ENCODE measurements around the gene FTSJ1. TPM values are rescaled to one million over a fixed set of nuclear protein-coding genes. Genes with fewer than 3 reads are reported as not detected.

Gene FTSJ1, protein sequence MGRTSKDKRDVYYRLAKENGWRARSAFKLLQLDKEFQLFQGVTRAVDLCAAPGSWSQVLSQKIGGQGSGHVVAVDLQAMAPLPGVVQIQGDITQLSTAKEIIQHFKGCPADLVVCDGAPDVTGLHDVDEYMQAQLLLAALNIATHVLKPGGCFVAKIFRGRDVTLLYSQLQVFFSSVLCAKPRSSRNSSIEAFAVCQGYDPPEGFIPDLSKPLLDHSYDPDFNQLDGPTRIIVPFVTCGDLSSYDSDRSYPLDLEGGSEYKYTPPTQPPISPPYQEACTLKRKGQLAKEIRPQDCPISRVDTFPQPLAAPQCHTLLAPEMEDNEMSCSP
- total RNA-seq = 119 and 132 TPM in 2 replicates

DNA sequence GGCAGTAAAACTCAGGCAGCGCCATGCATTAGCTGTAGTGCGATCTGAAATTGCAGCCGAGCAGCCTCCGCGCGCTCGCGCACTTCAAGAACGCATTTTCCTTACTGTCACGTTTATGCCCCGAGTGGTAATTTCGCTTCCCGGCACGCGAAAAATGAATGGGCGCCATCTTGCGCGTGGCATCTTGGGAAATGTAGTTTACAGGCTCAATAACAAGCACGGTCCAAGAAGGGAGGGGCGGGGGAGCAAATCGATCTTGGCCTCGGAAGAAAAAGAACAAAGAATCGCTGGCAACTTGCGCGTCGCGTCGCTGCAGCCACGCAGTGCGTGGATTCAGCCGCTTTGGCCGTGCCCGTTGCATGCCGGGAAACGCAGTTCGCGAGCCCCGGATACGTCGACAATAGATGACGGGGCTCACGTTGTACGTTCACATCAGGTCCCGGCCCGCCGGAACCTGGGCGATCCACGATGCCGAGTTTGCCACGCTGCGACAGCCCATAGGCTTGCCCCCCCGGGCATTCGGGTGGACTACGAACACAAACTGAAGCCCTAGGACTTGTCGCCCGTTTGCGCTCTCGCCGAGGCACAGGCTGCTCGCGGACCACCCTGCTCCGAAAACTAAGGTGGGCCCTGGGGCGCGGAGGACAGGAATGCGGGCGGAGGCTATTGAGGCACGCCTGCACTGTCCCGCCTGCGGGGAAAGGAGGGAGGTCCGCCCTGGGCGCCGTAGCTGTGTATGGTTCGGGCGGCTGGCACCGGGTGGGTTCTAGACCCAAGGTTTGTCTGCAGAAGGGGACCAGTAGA lies at the start of gene FTSJ1:
Gene FTSJ1 (plus strand): TSS at position 426 of the 804 bp plus-strand sequence. CDS start 1,849 bp downstream, outside the sequence.

GRCh38 chrX:48470110-48470832 lies 5.7 kb upstream of the FTSJ1 start, which contains the start of gene SLC38A5:
Gene SLC38A5, minus strand, starts transcription at chrX:48470260. Its CDS starts 2,336 bp downstream, at chrX:48467924.

DNA sequence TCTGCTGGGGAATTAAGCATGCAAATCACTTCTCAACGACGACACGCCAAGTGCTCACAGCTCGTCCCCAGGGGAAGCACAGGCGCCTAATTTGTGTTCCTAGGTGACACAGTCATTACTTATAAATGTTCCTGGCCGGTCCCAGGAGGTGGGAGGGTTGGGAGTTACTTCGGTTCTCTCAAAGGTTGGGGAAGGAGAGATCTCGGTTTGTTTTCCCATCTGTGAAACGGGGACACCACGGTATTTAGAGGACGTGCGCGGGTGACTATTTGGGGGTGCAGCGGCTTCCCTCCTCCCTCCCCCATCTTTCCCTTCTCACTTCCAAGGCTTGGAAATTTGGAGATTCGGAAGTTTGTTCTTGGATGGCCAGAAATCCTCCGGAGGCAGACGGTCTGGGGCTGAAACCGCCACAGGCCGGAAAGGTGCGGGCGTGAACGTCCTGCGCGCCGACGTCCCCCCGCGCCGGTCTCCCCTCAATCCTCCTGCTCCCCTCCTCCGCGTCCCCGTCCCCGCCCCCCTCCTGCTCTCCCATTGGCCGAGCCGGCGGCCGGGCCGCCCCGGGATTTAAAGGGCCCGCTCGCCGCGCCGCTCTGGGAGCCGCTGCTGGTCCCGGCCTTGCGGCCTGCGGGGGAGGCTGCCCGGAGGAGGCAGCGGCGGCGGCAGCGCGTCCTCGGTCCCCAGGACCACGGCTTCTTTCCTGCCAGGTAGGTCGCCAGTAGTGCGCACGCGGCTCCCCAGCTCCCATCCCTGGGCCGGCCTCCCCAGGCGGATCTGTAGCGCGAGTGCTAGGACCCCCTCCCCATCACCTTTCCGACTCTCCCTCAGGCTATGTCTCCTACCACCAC lies 32.6 kb downstream of the FTSJ1 start, which contains the start of gene PORCN:
Gene PORCN (plus strand): TSS at position 593 of the 845 bp plus-strand sequence. CDS start 829 bp downstream, outside the sequence.

GRCh38 chrX:48521353-48522243 lies 45.6 kb downstream of the FTSJ1 start, which contains the start of gene EBP:
Gene EBP, plus strand, starts transcription at chrX:48521808. Its CDS starts 1,964 bp downstream, at chrX:48523772.

Other genes starting within 250 kb of the FTSJ1 start
- not detected in 2 replicates for gene SSX1, start 220.8 kb upstream of the FTSJ1 start, total RNA-seq
- not detected in 2 replicates for gene SSX3, start 119.5 kb upstream of the FTSJ1 start, total RNA-seq
- not detected in 2 replicates for gene SSX4, start 92.7 kb upstream of the FTSJ1 start, total RNA-seq
- not detected in 2 replicates for gene SSX4B, start 64.2 kb upstream of the FTSJ1 start, total RNA-seq
- gene SLC38A5, start 5.9 kb upstream of the FTSJ1 start, total RNA-seq = 62.4 and 76.1 TPM in 2 replicates
- 10.5 and 20.2 TPM in 2 replicates for gene PORCN, start 32.8 kb downstream of the FTSJ1 start, total RNA-seq
- 204 and 222 TPM in 2 replicates for gene EBP, start 45.6 kb downstream of the FTSJ1 start, total RNA-seq
- gene TBC1D25, start 63.5 kb downstream of the FTSJ1 start, total RNA-seq = 8.7 and 10.7 TPM in 2 replicates
- gene RBM3, start 98.3 kb downstream of the FTSJ1 start, total RNA-seq = 299 and 329 TPM in 2 replicates
- 163 and 169 TPM in 2 replicates for gene WDR13, start 121.3 kb downstream of the FTSJ1 start, total RNA-seq
- 0.58 TPM in 1 of 2 replicates, not detected in the other for gene WAS, start 207.6 kb downstream of the FTSJ1 start, total RNA-seq
- 10.5 and 10.7 TPM in 2 replicates for gene SUV39H1, start 220.5 kb downstream of the FTSJ1 start, total RNA-seq

All from myometrial cell (primary cell).